ENCODE data around the gene SLC35C1.

Gene SLC35C1

DNA sequence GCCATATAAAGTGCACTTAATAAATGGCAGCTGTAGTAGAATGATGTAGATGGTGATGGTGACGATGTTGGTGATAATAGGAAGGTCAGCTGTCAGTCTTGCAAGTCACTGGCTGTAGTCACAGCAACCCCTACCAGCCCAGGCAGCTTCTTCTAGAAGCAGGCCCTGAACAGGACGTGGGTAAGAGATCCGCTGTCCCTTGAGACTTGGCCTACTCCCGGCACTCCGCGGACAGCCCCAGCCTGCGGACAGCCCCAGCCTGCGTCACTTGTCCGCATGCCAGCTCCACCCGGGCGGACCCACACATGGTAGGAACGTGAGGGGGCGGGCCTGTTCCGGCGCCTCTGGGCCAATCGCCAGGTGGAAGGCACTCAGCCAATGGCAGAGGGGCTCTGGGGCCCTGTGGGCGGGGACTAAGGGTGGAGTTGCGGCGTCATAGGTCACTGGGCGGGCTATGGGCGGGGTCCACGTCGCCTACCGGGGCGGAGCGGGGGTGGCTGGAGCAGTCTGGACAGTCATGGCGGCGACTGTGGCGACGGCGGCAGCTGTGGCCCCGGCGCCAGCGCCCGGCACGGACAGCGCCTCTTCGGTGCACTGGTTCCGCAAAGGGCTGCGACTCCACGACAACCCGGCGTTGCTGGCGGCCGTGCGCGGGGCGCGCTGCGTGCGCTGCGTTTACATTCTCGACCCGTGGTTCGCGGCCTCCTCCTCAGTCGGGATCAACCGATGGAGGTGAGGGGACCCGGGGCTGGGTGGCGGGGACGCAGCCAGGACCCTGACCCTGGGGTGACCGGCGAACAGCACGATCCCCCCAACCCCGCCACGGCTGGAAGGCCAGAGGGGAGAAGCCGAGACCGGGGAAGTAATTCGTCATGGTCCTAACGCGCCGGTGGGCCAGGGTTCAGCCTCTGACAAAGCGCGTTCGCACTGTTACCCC, 42.3 kb downstream of the SLC35C1 start, which contains the start of gene CRY2:
Gene CRY2, plus strand, starts transcription at position 502 of the 937 bp plus-strand sequence. Its CDS starts 16 bp downstream, at position 518.
- peak; percentile 97 for DNase-seq

DNA sequence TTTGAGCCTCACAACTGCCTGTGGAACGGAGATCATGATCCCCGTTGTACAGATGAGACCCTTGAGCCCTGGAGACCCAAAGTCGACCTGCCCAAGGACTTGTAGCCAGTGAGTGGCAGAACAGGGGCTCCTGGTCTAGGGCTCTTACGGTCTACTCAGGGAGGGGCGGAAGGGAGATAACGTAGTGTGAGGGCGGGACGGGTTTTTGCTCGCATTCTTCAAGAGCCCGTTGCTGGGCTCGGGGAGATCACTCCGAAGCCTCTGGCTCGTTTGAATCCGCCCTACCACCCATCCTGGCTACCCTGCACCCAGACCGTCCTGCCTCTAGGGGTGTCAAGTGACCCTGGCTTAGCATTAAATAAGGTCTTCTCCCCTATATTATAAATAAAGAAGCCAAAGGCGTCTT, 43.0 kb downstream of the SLC35C1 start:
- peak; percentile 41 for DNase-seq

DNA sequence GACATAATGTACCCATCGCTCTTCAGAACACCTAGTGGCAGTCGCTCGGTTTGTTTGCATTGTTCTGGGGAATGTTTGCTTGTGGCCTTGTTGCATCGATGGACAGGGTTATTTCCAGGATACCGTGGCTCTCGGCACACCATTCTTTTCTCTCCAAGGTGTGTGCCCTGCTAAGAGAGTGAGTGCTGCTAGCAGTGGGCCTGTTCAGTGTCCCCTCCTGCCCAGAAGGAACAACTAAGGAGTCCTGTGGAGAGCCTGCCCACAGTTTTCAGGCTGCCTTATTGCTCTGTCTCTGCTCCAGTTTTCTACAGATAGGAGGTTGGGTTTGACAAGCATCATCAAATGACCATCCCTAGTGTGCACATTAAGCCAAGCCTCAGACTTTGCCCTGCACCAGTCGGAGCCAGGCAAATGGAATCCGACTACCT, 43.7 kb downstream of the SLC35C1 start:
- no peak for DNase-seq

DNA sequence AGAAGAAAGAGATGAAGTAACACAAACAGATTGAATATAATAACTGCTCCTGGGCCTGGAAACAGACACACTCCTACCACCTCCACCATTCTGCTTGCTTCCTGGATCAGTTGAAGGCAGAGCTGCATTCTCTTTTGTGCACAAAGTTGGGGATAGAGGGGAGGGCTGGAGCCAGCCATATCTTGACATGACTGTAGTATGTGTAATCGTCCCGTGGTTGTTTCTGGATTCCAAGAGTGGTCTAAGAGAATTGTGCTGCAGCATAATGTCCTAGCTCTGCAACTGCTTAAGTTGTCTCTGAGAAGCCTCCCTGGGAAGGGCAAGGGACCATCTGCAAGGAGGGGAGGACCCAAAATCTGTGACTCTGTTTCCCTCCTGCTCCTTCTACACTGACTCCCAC, 45.5 kb downstream of the SLC35C1 start:
- no peak for DNase-seq

DNA sequence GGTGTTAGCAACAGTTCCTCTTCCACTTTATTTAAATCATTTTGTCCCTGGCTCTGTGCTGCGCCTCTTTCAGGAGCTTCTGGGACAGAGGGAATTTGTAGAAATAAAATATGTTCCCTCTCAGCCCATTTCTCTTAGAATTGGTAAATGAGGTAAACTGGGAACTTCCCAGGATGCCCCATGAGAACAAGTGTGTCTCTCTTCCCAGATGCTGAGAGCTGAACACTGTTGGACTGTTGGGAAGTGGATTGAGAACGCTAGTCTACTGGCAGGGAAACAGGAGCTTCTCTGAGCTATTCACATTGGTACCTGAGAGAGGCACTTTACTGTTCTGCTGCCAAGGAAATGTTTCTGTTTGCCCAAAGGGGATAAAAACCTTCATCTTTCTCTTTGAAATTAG, 46.3 kb downstream of the SLC35C1 start:
- DNase-seq, result no peak

DNA sequence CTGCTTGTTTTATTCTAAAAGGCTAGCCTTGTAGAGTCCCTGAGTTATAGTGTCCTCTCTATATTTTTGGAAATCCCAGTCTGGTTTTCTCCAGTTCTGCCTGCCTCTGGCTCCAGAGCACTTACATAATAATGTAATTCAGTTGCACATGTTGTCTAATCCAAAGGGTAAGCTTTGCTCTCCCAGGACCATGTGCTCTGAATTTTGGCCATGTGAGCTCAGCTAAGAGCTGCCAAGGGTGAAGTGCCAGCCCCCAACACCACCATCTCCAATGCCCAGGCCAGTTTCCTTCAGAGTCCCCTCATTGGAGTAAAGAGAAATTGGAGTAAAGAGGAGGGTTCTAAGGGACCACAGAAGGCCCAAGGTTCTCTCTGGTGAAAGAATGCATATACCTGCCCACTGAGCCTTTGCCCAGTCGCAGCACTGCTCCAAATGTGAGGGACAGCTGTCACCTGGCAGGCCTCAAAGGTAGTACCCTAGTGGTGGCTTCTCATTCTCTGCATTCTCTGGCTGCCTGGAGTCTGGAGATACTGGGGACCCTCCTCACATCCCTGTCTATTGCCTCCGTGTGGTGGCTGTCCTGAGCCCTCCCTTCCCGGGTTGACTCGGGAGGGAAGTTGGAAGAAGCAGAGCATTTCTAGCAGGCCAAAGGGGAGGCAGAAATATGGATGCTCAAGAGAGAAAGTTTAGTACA, 47.2 kb downstream of the SLC35C1 start:
- DNase-seq, result no peak

DNA sequence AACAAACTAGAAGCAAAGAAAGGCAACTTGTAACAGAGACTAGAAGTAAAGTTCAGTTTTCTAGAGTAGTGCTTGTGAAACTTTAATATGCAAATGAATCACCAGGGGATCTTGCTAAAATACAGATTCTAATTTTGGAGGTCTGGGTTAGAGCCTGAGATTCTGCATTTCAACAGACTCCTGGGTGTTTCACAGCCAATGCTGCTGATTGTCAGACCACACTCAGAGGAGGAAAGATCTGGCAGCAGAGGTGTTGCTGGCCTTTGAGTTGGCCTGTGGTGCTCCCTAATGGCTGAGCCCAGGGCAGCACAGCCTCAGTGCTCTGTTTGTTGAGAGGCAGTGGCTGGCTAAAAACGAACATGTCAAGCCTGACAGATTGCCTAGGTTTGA, 47.8 kb downstream of the SLC35C1 start:
- no peak for DNase-seq

DNA sequence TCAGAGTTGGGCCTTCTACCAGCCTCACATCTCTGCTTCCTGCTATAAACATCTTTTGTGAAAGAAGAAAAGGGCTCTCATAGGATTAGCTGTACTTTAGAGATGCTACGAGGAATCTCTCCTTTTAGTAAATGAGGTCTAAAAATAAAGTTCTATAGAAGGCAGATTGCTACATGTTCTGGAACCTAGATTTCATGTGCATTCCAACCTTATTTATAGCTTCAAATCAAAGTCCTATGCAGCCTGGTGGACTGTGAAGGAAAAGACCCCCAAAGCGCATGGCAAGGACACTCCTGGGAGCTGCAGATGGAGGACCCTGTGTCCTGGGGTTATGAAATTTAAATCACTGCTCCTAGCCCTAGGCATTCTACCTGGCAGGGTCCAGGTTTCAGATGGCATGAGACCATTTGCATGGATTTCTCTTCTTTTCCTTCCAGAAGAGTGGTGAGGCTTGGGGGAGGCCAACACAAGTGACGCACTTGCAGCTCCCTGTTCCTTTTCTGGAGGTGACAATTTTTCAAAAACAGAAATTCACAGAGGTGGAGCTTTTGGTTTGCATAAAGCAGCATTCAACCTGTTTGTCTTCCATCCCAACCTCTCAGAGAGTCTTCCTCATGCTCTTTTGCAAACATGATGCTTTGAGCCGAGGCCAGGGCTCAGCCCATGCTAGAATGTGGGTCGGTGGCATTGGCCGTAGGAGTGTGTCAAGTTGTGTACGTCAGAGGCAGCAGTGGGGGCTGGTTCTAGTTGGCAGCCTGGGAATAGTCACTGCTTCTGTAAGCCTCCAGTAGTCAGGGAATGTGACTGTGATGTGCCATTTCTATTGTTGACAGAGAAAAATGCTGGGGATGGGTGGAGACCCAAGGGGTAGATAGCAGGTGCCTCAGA, 48.6 kb downstream of the SLC35C1 start:
- no peak for DNase-seq

DNA sequence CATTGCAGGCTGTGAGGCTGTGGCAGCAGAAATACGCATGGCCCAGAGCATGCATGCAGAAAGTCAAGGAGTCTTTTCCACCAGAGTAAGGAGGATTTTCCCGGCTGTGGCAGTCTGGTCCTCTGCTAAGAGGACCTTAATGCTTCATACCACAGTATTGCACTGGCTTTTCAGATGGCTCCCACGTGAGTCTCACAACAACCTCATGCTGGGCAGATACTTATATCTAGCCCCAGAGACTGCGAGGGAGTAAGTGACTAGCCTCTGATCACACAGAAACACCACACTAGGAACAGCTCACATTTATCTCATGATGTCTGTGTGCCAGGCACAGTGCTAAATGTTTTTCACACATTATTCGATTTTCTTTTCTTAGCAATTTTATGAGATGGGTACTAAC, 50.4 kb downstream of the SLC35C1 start:
- no peak for DNase-seq

DNA sequence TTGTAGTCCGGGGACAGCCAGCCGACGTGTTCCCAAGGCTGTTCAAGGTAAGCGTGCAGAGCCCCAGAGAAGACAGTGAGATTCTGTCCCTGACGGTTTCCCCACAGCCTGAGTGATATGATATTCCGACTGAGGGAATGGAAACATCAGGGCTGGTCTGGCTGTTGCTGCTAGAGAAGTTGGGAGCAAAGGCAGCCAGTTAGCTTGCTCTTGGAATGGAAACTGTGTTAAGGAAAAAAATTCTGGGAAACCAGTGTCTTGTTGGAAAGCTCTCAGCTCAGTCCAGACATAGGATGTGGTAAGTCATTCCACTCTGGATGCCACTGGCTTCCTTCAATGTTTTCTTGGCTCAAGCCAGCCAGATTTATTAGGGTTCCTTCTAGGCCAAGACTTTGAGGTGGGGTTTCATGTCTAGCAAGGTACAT, 51.1 kb downstream of the SLC35C1 start:
- no peak for DNase-seq

DNA sequence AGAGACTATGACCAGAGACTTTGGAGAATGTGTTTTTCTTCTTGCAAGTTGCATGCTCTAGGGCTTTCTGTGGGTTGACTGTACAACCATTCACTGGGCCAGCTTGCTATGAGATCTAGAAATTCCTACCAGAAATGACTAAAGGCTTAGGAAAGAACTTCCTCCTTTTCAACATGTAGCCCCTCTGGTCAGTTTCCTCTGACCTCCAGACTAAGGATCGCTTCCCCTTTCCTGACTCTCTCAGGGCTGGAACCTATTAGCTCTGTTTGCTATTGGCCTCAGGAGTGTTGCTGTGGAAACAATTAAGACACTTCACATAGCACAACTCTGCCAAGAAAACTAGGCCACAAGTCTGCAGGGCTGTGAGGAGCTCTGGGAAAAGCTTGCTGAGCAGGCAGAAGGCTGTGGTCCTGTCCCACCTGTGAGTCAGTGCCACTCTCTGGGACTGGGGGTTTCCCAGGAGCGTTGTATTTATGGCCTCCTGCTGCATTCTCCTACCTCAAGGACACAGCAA, 53.1 kb downstream of the SLC35C1 start:
- DNase-seq, result no peak

DNA sequence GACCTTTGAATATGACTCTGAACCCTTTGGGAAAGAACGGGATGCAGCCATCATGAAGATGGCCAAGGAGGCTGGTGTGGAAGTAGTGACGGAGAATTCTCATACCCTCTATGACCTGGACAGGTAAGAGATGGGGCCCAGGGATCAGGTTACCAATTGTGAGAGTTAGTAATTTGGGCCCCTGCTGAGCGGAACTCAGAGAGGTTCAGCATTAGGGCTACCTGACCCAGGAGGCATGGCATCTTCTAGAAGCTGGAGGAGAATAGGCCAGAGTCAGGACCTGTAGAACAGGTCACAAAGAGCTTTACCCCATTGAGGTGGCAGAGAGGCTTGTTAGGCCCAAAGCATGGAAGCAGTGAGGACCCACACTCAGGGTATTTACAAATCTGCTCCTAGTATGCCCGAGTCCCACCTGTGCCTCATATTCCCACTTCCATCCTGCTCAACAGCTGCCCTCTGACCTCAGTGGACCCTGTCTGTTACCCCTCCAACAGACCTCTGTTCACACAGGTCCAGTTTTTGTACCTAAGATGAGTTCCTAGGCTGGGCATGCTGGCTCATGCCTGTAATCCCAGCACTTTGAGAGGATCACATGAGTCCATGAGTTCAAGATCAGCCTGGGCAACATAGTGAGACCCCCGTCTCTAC, 53.9 kb downstream of the SLC35C1 start:
- no peak for DNase-seq

DNA sequence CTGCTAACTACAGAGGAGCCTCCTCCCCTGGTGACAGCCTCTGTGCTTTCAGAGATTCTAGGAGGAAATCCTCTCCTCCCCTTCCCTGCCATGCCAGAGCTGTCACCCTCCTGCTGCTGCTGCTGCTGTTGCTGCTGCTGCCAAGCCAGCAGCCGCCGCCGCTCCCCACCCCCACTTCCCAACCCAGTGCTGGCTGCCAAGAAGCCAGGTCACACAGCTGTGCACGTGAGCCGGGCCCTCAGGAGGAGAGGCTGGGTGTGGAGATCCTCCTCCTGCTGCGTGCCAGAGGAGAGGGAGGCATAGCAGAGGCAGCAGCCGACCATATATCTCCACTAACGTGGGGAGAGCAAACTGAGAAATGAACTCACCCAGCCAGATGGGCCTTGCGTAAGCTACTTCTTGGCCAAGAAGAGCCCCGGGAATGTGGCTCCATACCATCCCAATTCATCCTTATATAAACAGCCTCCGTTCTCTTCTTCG, 54.8 kb downstream of the SLC35C1 start:
- no peak for DNase-seq

DNA sequence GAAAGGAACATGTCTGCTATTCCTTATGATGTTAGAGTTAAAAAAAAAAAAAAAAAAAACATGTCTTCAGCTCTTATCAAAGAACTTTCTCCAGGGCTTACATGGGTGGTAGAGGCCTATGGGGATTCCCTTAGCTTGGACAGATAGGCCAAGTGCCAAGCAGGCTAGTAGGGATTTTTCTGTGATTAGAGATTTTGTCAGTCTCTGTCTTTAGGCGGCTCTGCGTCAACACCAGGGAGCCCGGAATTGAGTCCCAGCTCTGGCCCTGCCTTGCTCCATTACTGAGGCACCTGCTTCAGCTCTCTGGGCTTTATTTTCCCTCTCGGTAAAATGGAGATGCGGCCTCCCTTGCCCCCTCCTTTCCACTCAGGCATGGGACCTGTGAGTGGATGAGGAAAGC, 55.4 kb downstream of the SLC35C1 start:
- DNase-seq, result no peak

DNA sequence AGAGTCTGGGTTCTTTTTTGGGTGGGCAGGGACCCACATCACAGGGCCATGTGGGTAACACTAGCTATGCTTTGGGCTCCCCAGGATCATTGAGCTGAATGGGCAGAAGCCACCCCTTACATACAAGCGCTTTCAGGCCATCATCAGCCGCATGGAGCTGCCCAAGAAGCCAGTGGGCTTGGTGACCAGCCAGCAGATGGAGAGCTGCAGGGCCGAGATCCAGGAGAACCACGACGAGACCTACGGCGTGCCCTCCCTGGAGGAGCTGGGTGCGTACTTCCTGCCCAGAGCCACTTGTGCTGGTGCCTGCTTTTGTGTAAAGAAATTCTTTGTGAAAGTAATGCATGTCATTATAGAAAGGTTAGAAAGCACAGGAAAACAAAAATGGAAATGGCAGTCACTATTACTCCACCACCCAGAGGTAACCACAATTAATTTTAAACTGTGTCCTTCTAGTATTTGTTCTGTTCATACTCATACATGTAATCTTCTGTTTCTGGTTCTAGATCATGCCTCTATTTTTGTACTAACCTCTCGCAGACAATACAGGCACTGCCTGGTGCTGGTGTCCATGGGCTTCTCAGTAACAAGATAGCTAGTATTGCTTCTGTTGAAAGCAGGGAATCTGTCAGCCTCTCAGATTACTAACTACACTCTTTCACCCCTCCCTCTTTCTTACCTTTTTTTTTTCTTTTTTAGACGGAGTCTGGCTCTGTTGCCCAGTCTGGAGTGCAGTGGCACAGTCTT, 56.0 kb downstream of the SLC35C1 start:
- DNase-seq, result no peak

All from NCI-H345 (cell line).